Bronchial epithelial cell (primary cell): ENCODE measurements around the gene PGBD5. TPM values are rescaled to one million over a fixed set of nuclear protein-coding genes. Genes with fewer than 3 reads are reported as not detected.

Experiments
- DNase-seq: peaks from one replicate; pipeline ENCODE4 v3.0.0-alpha.2; 2010; ENCODE audit warnings: low read depth
- FAIRE-seq: peaks from 2 replicates; lab custom pipeline; 2011; peaks lifted over from hg19 to GRCh38; lab: Jason Lieb, UNC
- H3K27me3 ChIP-seq: 2 replicates; pipeline ENCODE4 v1.5.1; 2011; ENCODE audit warnings: low read length; ENCODE audit not compliant: control insufficient read depth, insufficient read depth
- H3K36me3 ChIP-seq: 2 replicates; pipeline ENCODE4 v1.5.1; 2011; ENCODE audit warnings: low read length; ENCODE audit not compliant: control insufficient read depth, insufficient read depth
- H3K4me3 ChIP-seq: 2 replicates; pipeline ENCODE4 v1.5.1; 2011; ENCODE audit warnings: mild to moderate bottlenecking, low read depth, low read length, control low read depth
- CTCF ChIP-seq: IDR thresholded peaks from 2 replicates; pipeline ENCODE4 v1.5.1; 2011; ENCODE audit warnings: mild to moderate bottlenecking, moderate library complexity, low read length, control low read depth, inconsistent platforms; ENCODE audit not compliant: insufficient read depth, severe bottlenecking
- total RNA-seq: library from RNA; depleted of rRNA; stranded (reverse); fragments of >200 nt; gene quantifications from 2 replicates; pipeline ENCODE4 v1.2.1, GENCODE V29; 2014

Gene PGBD5
- total RNA-seq, 1 donor from 2014 or later, result under 0.01 TPM

GRCh38 chr1:230429067-230429735 lies 3.1 kb upstream of the PGBD5 start:
- DNase-seq (no peak), FAIRE-seq (no peak)
- Histone ChIP-seq H3K27me3 (peaks cover 7% of the 10 kb centered on the region), H3K36me3 (no peaks in the 10 kb centered on the region), H3K4me3 (no peak overlapping the region)
- no peak for TF ChIP-seq CTCF

GRCh38 chr1:230427981-230428380 lies 1.8 kb upstream of the PGBD5 start:
- Histone ChIP-seq H3K27me3 (peaks cover 8% of the 10 kb centered on the region), H3K4me3 (no peak overlapping the region), H3K36me3 (no peaks in the 10 kb centered on the region)
- no peak for FAIRE-seq
- DNase-seq, result no peak
- TF ChIP-seq CTCF, result no peak

GRCh38 chr1:230427094-230427876 lies 1.2 kb upstream of the PGBD5 start:
- no peak overlapping the region for H3K4me3 ChIP-seq
- DNase-seq (no peak), FAIRE-seq (no peak)
- no peak for TF ChIP-seq CTCF
- H3K36me3 ChIP-seq, result no peaks in the 10 kb centered on the region
- peaks cover 10% of the 10 kb centered on the region for H3K27me3 ChIP-seq

GRCh38 chr1:230425252-230426091 lies 660 bp downstream of the PGBD5 start:
- H3K36me3 ChIP-seq, result no peaks in the 10 kb centered on the region
- DNase-seq (no peak), FAIRE-seq (no peak)
- TF ChIP-seq CTCF, result no peak
- H3K4me3 ChIP-seq, result no peak overlapping the region
- peaks cover 11% of the 10 kb centered on the region for H3K27me3 ChIP-seq

GRCh38 chr1:230424391-230425251 lies 1.5 kb downstream of the PGBD5 start:
- no peak for TF ChIP-seq CTCF
- FAIRE-seq (no peak), DNase-seq (peak; percentile 31)
- Histone ChIP-seq H3K36me3 (no peaks in the 10 kb centered on the region), H3K27me3 (peaks cover 10% of the 10 kb centered on the region), H3K4me3 (no peak overlapping the region)
